SK-N-MC (cell line): Measurements from ENCODE around the gene KRT15.

Experiments used
- EZH2 ChIP-seq: fragments of 200-600 bp; sonication (generic); IDR thresholded peaks from one replicate; pipeline ENCODE4 v1.6.1; 2017; ENCODE audit warnings: antibody characterized with exemption
- FOXP2 ChIP-seq: optimal IDR thresholded peaks from 2 replicates; pipeline ENCODE3; 2011; ENCODE audit warnings: mild to moderate bottlenecking, moderate library complexity; ENCODE audit not compliant: insufficient read depth; ENCODE audit errors: extremely low read length, control extremely low read depth
- POLR2AphosphoS5 ChIP-seq: IDR thresholded peaks from 2 replicates; pipeline ENCODE4 v1.6.1; 2012; ENCODE audit warnings: mild to moderate bottlenecking, low read depth, low read length, borderline replicate concordance

GRCh38 chr17:41548844-41549595, 30.3 kb upstream of the KRT15 start:
- TF ChIP-seq POLR2AphosphoS5, result no peak
- TF ChIP-seq EZH2, result no peak
- TF ChIP-seq FOXP2, result no peak
